ENCODE results near the gene ZNF160. TPM values are rescaled to one million over a fixed set of nuclear protein-coding genes. Genes with fewer than 3 reads are reported as not detected.

The ZNF160 gene
- total and polyA plus RNA-seq, 2 of the 8 experiments (the other 6 are each of a cell fraction or from before 2014, with no cell fraction given) = 15.8 to 31.2 TPM

DNA sequence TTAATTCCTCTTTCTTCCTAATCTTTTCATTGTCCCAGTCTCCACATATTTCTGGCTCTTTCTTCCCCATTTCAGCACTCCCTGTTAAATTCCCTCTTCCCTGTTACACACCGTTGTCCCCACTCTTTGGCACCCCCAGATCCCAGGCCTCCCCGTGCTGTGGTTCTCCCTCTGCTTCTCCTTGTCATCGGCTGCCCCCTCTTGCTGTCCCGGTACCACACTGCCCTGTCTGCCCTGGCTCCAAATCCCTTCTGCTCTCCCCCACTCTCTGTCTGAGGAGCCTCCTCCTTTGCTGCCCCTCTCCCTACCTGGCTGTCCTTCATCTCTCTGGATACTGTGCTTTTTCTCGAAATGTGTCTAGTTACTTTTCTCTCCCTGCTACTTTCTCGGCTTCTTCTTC, 28.5 kb upstream of the ZNF160 start:
- H3K4me2 ChIP-seq (ENCODE audit: insufficient read depth in 1 of 2, low read depth in 2 of 2, low read length in 2 of 2) = peak overlapping the region; percentile 90 to 99
- no peak for TF ChIP-seq EP300 (IDR thresholded peaks at IDR 0.05; ENCODE audit: borderline replicate concordance in 1 of 2, low read depth in 2 of 2, low read length in 2 of 2)
- TF ChIP-seq SUZ12 (IDR thresholded peaks at IDR 0.05; ENCODE audit: low read length) = no peak
- TF ChIP-seq HDAC2 (IDR thresholded peaks at IDR 0.05; ENCODE audit: borderline replicate concordance in 1 of 2, low read depth in 2 of 2, low read length in 2 of 2) = no peak
- TF ChIP-seq POLR2AphosphoS5 (IDR thresholded peaks at IDR 0.05; ENCODE audit: low read depth, low read length) = no peak
- no peak for TF ChIP-seq YY1 (IDR thresholded peaks at IDR 0.05; ENCODE audit: low read depth, low read length)
- TF ChIP-seq ZNF274 (IDR thresholded peaks at IDR 0.05; ENCODE audit: borderline replicate concordance, extremely low read depth, low read length) = no peak
- TF ChIP-seq, protein P1, sequence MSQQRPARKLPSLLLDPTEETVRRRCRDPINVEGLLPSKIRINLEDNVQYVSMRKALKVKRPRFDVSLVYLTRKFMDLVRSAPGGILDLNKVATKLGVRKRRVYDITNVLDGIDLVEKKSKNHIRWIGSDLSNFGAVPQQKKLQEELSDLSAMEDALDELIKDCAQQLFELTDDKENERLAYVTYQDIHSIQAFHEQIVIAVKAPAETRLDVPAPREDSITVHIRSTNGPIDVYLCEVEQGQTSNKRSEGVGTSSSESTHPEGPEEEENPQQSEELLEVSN (IDR thresholded peaks at IDR 0.05) = no peak
- no peak for TF ChIP-seq CEBPB (IDR thresholded peaks at IDR 0.05; ENCODE audit: low read depth, low read length)
- no peak for TF ChIP-seq SIX5 (IDR thresholded peaks at IDR 0.05; ENCODE audit: low read depth, low read length)
- TF ChIP-seq RBBP5 (IDR thresholded peaks at IDR 0.05; ENCODE audit: borderline replicate concordance, low read depth, low read length) = no peak
- TF ChIP-seq SP1 (IDR thresholded peaks at IDR 0.05; ENCODE audit: low read depth, low read length) = no peak
- TF ChIP-seq TAF1 (IDR thresholded peaks at IDR 0.05; ENCODE audit: low read depth, low read length) = no peak
- TF ChIP-seq NRF1 (IDR thresholded peaks at IDR 0.05; ENCODE audit: low read depth, low read length) = no peak

More for the DNA sequence above, 28.5 kb upstream of the ZNF160 start:
- H3K56ac ChIP-seq (replicated peaks; ENCODE audit: insufficient read length, low read depth, low read length) = no peak overlapping the region
- H2AFZ ChIP-seq (ENCODE audit: low read length) = peak overlapping the region; percentile 43; the same call in 1 of the 2 replicates
- H2BK120ac ChIP-seq (replicated peaks; ENCODE audit: low read depth, low read length) = no peak overlapping the region
- H2BK15ac ChIP-seq (ENCODE audit: low read length) = no peak overlapping the region
- FAIRE-seq (no peak), DNase-seq (ENCODE audit: low read depth in 1 of 2, low spot score in 2 of 2) (no peak)
- H3K27ac ChIP-seq (ENCODE audit: low read depth, low read length) = no peak overlapping the region
- H3K9ac ChIP-seq (replicated peaks in 1 of 4; ENCODE audit: extremely low read depth in 1 of 4, low read depth in 3 of 4, low read length in 3 of 4) = peak overlapping the region in 1 of 4 experiments; percentile 60; a peak in 1 of 7 replicates
- CTCF ChIA-PET (ENCODE audit: partially characterized antibody) = interaction anchor here (0.9 to 1.0 kb wide), 2 partner anchors 16 to 34 kb away, joined by 3 to 4 read pairs; no protein-coding TSS in a partner anchor
- H3K4me3 ChIP-seq (ENCODE audit: extremely low read depth in 1 of 4, insufficient read depth in 2 of 4, low read depth in 3 of 4, low read length in 4 of 4) = peak overlapping the region in 3 of 4 experiments; percentile 69 to 87 (median 76); a peak in 4 of 8 replicates
- H3K27me3 ChIP-seq (replicated peaks in 1 of 4; ENCODE audit: control insufficient read depth in 3 of 4, extremely low read depth in 1 of 4, insufficient read depth in 3 of 4, low read length in 3 of 4) = peaks cover 0 to 6% (median 4%) of the 10 kb centered on the region in 4 experiments; a peak in 4 of 7 replicates
- no peaks in the 10 kb centered on the region for H3K36me3 ChIP-seq (ENCODE audit: control insufficient read depth in 2 of 4, insufficient read depth in 4 of 4, low read length in 3 of 4)
- 0 out of 2 replicates have a peak overlapping the region, but pooled peaks have one; percentile 50 for H2BK12ac ChIP-seq (ENCODE audit: low read depth, low read length)
- H4K8ac ChIP-seq (ENCODE audit: extremely low read depth, insufficient read depth, low read length) = no peak overlapping the region
- peaks cover 1 to 3% of the 10 kb centered on the region in 2 experiments for H4K20me1 ChIP-seq (replicated peaks in 1 of 2; ENCODE audit: control insufficient read depth in 1 of 2, insufficient read depth in 2 of 2, low read length in 2 of 2)
- POLR2A ChIA-PET (ENCODE audit: partially characterized antibody) = interaction anchor here (0.7 kb wide), 1 partner anchor 57 kb away, joined by 3 read pairs; no protein-coding TSS in a partner anchor
- peaks cover 9% of the 10 kb centered on the region for H3K23me2 ChIP-seq (ENCODE audit: low read depth, low read length)
- H2BK5ac ChIP-seq (ENCODE audit: low read depth, low read length) = no peak overlapping the region
- H2AK5ac ChIP-seq (ENCODE audit: low read depth, low read length) = 0 out of 2 replicates have a peak overlapping the region, but pooled peaks have one; percentile 53
- peaks cover 0 to 7% (median 3%) of the 10 kb centered on the region in 4 experiments; a peak in 5 of 7 replicates for H3K4me1 ChIP-seq (replicated peaks in 1 of 4; ENCODE audit: control insufficient read depth in 3 of 4, insufficient read depth in 4 of 4, low read length in 3 of 4)
- H3K18ac ChIP-seq (ENCODE audit: extremely low read depth, low read length) = no peak overlapping the region; the same call in 1 of the 2 replicates
- no peak overlapping the region for H4K5ac ChIP-seq (ENCODE audit: insufficient read length, low read depth, low read length)
- H4K91ac ChIP-seq (replicated peaks; ENCODE audit: insufficient read length, low read length) = peak overlapping the region; percentile 40
- no peak overlapping the region for H2BK20ac ChIP-seq (ENCODE audit: low read length)
- H3K79me2 ChIP-seq (ENCODE audit: control insufficient read depth in 1 of 2, insufficient read depth in 2 of 2, low read length in 2 of 2) = no peaks in the 10 kb centered on the region
- no peak overlapping the region for H3K14ac ChIP-seq (ENCODE audit: insufficient read length)
- no peaks in the 10 kb centered on the region for H3K9me3 ChIP-seq (ENCODE audit: insufficient read depth in 2 of 2, low read depth in 1 of 2, low read length in 1 of 2)
- 79% methylated on average over 6 of the region's 6 CpGs; no CpG with 5 or more reads in 1 of the 2 experiments for WGBS, 2 experiments (ENCODE audit: extremely low coverage in 1 of 2, insufficient coverage in 1 of 2, insufficient read length in 1 of 2, insufficient replicate concordance in 2 of 2, low coverage in 1 of 2, low lambda C conversion rate in 2 of 2, missing lambda C conversion rate in 1 of 2)
- H3K79me1 ChIP-seq (ENCODE audit: low read depth, low read length) = no peaks in the 10 kb centered on the region
- H3K23ac ChIP-seq (ENCODE audit: insufficient read length) = peak overlapping the region; percentile 32
- H3K4ac ChIP-seq (replicated peaks; ENCODE audit: insufficient read length, low read depth, low read length) = peak overlapping the region; percentile 53

Data from H1 (cell line).